NCI-H2196 (cell line): Measurements from ENCODE around the gene APOF.
"Not testable (repeated sequence)": the region's sequence is repeated elsewhere in the genome, so short reads cannot be mapped to it uniquely, and the experiment has no call there.

Experiments
- DNase-seq: peaks from one replicate; lab custom pipeline; 2025; ENCODE audit not compliant: unreplicated experiment; lab: John Stamatoyannopoulos, UW

Gene APOF

GRCh38 chr12:56333197-56333678 lies 29.4 kb downstream of the APOF start:
- no peak for DNase-seq

DNA sequence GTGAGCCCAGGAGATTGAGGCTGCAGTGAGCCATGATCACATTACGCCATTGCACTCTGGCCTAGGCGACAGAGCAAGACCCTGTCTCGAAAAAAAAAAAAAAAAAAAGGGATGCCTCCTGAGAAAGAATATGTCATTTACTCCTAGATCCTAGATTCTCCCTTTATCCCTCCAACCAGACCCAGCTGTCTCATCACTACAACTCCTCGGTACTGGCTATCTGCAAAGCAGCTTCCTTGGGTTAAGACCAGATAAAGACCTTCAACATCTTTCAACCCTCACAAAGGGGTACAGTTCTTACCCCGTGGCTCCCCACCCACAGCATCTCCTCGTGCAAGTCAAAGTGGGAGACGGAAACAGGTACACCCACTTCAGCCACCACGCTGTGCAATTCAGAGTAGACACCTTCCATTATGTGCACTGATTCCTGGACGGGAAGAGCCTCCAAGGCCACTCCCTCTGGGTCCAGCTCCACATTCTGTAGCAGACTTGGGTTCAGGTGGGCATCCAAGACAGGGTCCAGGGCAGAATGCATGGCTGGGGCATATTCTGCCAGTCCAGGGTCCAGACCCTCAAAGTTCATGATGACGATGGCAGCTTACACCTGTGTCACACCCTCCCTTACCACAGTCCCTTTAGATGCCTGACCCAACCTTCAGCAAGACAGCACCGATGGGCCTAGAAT lies 30.0 kb downstream of the APOF start:
- DNase-seq = no peak

- no peak for DNase-seq
Measured at GRCh38 chr12:56330936-56331490, 31.6 kb downstream of the APOF start.

DNA sequence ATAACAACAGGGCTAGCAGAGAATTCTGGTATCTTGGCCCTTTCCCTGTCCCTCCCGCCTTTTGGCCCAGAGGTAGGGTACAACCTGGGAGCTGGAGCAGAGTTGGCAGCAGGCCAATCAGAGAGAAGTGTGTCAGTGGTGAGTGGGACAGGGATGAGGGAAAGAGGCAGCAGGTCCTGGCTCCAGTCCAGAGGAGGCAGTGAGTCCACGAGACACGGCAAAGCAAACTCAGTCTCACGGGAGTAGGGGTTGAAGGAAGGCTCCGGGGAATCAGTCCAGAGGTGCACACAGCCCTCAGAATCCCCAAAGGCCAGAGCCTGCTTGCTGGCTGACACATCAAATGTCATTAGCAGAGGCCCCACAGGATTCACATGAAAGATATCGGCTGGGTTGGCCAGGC lies 36.1 kb downstream of the APOF start:
- DNase-seq = no peak

DNA sequence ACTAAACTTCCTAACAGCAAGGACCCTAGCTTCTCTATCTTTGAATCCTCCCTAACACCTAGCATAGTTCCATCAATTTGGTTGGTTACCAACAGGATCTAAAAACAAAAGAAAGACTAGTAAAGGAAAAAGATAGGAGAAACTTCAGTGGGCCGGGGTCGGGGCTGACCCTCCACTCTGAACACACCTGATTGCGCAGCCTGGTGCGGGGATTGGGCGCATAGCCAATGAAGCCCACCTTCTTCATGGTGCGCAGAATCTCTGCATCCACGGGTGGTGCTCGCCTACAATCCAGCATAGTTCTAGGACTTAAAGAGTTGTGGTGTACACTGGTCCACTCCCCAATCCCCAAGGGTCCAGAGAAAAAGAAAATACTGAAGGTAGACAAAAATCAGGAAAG lies 36.5 kb downstream of the APOF start:
- no peak for DNase-seq

GRCh38 chr12:56324206-56324605 lies 38.5 kb downstream of the APOF start:
- DNase-seq = no peak

- not testable (repeated sequence) for DNase-seq
Measured at GRCh38 chr12:56321610-56322009, 41.0 kb downstream of the APOF start.

GRCh38 chr12:56321027-56321426 lies 41.6 kb downstream of the APOF start:
- no peak for DNase-seq

DNA sequence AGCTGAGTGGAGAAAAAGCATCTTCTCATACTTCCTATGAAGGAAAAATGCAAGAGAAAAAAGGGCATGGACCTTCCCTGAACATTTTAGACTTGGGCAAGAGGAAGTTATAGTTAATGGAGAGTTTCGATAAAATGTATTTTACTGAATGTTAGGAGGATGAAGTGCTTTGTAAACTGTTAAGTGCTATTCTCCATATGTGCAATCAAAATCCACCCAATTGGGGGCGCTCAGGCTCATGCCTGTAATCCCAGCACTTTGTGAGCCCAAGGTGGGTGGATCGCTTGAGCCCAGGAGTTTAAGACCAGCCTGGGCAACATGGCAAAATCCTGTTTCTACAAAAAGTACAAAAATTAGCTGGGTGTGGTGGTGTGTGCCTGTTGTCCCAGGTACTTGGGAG lies 45.0 kb downstream of the APOF start:
- DNase-seq = no peak

DNA sequence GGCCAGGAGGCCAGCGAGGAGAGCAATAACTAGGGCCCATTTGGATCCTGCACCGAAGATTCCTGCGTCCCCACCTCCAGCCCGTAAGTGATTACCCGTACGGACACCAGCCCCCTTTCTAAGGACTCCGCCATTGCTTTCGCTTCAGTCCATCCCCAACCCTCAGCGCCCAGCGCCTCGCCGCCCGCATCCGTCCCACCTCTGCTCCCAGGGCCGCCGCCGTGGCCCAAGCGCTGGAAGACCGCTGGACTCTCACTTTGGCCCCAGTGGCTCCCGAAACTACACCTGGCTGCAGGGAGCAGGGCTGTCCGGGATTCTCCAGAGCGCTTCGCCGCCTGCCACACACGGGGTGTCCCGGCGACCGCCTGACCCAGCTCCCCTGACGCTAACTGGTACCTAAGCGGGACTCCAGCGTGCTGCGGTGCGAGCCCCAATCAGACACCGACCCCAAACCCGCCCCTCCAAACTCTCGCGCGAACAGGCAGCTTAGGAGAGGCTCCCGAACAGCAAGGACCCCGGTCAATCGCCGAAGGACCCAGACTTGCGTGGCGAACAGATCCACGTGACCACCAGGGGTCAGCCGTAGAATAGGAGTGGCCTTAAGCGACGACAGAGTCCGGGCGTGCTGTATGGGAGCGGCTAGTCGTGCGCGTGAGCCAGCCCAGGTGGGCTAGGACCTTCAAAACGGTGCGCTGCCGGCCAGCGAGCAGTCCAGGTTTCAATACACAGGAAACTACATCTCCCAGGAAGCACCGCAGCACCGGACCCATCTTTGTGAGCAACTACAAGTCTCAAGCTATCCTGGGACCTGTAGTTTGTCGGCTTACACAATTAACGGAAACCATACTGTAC lies 46.8 kb downstream of the APOF start, which contains the start of gene CNPY2:
TSS of gene CNPY2 (minus strand) at position 367 of the 852 bp plus-strand sequence. CDS start 771 bp downstream, outside the sequence.
- peak; percentile 95 for DNase-seq

GRCh38 chr12:56315249-56315621 lies 47.4 kb downstream of the APOF start:
- no peak for DNase-seq

GRCh38 chr12:56311003-56311402 lies 51.7 kb downstream of the APOF start:
- DNase-seq = no peak
